ENCODE results near the gene RNF8.
A peak's percentile ranks its signal among the peaks of the same experiment; 100 is the strongest.

The RNF8 gene

DNA sequence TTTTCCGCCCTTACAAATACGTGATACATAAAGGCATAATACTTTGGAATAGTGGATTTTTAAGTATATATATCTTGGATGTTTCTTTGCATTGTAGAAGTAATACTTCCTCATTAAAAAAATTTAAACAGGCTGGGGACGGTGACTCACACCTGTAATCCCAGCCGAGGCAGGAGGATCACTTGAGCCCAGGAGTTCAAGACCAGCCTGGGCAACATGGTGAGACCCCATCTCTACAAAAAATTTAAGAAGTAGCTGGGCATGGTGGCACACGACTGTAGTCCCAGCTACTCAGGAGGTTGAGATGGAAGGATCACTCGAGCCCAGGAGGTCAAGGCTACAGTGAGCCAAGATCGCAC, 38.6 kb upstream of the RNF8 start:
- no peak overlapping the region for H3K4me3 ChIP-seq (ENCODE audit: low read depth, low read length)
- TF ChIP-seq, protein P1, sequence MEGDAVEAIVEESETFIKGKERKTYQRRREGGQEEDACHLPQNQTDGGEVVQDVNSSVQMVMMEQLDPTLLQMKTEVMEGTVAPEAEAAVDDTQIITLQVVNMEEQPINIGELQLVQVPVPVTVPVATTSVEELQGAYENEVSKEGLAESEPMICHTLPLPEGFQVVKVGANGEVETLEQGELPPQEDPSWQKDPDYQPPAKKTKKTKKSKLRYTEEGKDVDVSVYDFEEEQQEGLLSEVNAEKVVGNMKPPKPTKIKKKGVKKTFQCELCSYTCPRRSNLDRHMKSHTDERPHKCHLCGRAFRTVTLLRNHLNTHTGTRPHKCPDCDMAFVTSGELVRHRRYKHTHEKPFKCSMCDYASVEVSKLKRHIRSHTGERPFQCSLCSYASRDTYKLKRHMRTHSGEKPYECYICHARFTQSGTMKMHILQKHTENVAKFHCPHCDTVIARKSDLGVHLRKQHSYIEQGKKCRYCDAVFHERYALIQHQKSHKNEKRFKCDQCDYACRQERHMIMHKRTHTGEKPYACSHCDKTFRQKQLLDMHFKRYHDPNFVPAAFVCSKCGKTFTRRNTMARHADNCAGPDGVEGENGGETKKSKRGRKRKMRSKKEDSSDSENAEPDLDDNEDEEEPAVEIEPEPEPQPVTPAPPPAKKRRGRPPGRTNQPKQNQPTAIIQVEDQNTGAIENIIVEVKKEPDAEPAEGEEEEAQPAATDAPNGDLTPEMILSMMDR (IDR thresholded peaks at IDR 0.05; ENCODE audit: insufficient read depth, low read depth, low read length, missing control alignments): no peak
- DNase-seq (ENCODE audit: low read depth): no peak

DNA sequence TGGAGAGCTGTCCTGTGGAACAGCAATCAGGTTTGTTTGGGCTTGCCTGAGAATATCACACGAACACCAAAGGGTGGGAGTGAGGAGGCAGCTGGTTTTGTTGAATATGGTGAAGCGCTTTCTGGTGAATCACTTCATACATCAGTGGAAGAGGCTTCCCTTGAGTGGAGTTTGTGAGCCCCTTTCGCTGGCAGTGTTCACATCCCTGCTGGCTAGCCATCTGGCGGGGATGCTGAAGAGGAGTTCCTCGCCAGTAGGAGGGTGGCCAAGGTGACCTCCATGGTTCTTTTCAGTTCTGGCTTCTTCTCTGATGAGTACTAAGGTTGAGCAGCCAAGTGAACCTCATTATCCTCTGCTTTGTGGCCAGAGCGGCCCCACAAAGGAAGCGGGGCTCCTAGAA, 37.7 kb upstream of the RNF8 start:
- H3K4me3 ChIP-seq (ENCODE audit: low read depth, low read length): no peak overlapping the region
- DNase-seq (ENCODE audit: low read depth): no peak
- TF ChIP-seq, protein P1 (IDR thresholded peaks at IDR 0.05; ENCODE audit: insufficient read depth, low read depth, low read length, missing control alignments): no peak

DNA sequence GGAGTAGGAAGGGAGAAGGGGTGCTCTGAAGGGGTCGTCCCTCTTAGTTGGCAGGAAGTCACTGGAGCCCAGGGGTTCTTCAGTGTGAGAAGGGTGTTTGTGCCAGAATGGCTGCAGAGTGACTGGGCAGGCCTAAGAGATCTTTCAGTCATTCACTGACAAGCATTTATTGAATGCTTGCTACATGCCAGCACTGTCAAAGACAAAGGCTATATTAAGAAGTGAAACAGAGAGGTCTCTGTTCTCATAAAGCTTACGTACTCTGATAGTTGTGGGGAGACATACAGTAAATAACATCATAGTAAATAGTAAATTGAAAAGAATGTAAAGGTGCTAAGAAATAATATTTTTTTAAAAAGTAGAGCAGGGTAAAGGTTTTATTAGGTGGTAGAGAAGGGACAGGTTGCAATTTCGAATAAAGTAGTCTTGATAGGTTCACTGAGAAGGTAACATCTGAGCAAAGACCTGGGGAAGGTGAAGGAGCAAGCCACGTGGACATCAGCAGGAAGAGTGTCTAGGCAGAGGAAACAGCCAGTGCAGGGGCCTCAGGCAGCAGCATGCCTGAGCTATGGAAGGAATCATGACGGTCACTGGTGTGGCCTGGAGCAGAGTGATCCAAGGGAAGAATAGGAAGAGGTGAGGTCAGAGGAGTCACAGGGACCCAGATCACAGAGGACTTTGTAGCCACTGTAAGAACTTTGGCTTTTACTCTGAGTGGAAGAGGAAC, 36.3 kb upstream of the RNF8 start:
- no peak overlapping the region for H3K4me3 ChIP-seq (ENCODE audit: low read depth, low read length)
- TF ChIP-seq, protein P1 (IDR thresholded peaks at IDR 0.05; ENCODE audit: insufficient read depth, low read depth, low read length, missing control alignments): no peak
- DNase-seq (ENCODE audit: low read depth): peak; percentile 42

DNA sequence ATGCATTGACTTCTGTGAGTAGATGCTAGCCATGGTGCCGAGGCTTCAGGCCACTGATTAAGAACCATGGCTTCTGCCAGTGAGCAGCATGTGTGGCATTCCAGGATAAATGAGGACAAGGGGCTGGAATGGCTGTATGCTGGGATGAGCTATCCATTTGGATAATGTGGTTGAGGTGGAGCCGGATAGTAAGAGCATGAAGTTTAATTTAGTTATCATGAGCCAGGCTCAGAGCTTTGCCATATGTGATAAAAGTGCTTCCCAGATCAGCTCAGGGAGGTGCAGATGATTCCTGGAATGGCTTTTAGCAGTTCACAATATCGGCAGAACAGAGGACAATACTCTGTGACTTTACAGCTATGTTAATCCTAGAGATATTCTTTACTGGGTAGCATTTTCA, 34.6 kb upstream of the RNF8 start:
- no peak overlapping the region for H3K4me3 ChIP-seq (ENCODE audit: low read depth, low read length)
- DNase-seq (ENCODE audit: low read depth): no peak
- TF ChIP-seq, protein P1 (IDR thresholded peaks at IDR 0.05; ENCODE audit: insufficient read depth, low read depth, low read length, missing control alignments): no peak

DNA sequence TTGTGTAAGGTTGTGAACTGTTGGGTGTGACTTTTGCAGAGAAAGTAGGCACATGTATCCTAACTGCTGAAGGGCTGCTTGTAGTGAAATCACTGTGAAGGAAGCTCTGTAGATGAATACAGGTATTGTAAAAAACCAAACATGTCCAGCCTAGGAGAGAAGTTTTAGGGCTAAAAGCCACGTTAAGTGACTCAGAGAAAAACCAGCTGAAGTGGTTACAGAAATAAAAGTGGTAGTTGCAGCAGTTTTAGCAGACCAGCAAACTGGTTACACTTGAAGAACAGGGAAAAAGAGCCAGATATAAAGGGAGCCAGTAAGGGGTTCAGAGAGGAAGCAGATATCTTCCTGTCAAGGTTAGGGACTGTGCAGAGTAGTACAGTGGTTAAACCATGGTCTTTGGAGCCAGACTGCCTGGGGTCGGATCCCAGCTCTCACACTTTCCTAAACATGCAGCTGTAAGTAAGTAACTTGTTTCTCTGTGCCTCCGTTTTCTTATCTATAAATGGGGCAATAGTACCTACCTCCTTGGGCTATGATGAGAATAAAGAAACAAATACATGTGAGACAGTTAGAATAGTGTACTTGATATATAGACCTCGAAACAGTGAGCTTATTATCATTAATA, 33.8 kb upstream of the RNF8 start:
- no peak overlapping the region for H3K4me3 ChIP-seq (ENCODE audit: low read depth, low read length)
- no peak for DNase-seq (ENCODE audit: low read depth)
- TF ChIP-seq, protein P1 (IDR thresholded peaks at IDR 0.05; ENCODE audit: insufficient read depth, low read depth, low read length, missing control alignments): no peak

DNA sequence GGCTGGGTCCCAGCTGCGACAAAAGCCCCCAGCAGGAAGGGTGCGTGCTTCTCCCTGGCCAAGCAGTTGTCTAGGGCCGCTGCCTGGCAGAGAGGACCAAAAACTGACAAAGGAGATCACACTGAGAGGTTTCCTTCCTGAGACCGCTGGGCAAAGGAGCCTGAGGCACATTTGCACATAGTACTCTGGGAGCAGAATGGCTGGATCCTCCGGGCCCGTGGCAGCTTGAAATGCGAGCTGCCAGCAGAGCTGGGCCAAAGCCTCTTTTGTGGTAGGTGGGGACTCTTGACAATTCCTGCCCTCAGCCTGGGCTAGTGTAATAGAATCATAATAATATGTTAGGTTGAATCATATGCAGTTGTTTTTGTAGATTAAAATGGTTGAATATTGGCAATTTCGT, 33.1 kb upstream of the RNF8 start:
- DNase-seq (ENCODE audit: low read depth): no peak
- no peak overlapping the region for H3K4me3 ChIP-seq (ENCODE audit: low read depth, low read length)
- TF ChIP-seq, protein P1 (IDR thresholded peaks at IDR 0.05; ENCODE audit: insufficient read depth, low read depth, low read length, missing control alignments): no peak

- no peak for DNase-seq (ENCODE audit: low read depth)
- TF ChIP-seq, protein P1 (IDR thresholded peaks at IDR 0.05; ENCODE audit: insufficient read depth, low read depth, low read length, missing control alignments): no peak
- H3K4me3 ChIP-seq (ENCODE audit: low read depth, low read length): no peak overlapping the region
These were observed 32.7 kb upstream of the RNF8 start for GRCh38 chr6:37321101-37321500.

Data from GM12865 (cell line).